Measurements from ENCODE around the gene MCM10. TPM values are rescaled to one million over a fixed set of nuclear protein-coding genes. Genes with fewer than 3 reads are reported as not detected.

Gene MCM10
- total and polyA plus RNA-seq, 9 of the 15 experiments (the other 6 are each of a cell fraction or from before 2014, with no cell fraction given), result 10.4 to 68.1 (median 48.0) TPM

DNA sequence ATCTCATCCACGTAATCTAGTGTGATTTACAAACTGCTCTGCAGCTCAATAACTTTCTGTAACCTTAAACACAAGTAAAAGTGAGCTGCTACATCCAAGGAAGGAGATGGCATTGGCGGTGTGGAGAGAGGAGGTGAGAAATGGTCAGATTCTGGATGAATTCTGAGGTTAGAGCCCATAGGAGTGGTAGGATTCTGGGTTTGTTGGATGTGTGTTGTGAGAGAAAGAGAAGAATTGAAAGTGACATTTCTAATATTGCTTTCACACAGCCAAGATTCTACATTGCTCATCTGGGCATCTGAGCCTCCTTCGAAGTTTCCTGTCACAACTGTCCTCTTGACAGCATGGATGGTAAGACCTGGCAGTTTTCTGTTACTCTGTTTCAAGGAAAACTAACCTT, 2.5 kb downstream of the MCM10 start:
- peaks cover 46% of the 10 kb centered on the region for H3K79me2 ChIP-seq (ENCODE audit: control insufficient read depth, insufficient read depth, low read length)
- CTCF ChIA-PET (ENCODE audit: low intra/inter-chr PET ratio), result no interaction called here
- H3K4me2 ChIP-seq (ENCODE audit: insufficient read depth, low read length), result no peak overlapping the region

DNA sequence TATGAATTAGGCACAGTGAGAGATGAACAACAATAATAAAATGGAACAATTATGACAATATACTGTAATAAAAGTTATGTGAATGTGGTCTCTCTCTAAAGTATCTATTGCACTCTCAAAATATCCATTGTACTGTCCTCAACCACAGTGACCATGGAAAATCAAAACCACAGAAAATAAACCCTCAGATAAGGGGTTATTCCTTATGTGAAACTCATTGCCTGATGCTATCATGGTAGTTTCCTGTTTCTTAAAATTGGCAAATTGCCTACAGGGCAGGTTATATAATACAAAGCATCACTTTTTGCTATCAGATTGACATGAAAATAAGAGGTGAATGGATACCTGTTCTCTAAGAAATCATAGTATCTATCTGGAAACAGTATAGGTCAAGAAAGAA, 3.8 kb downstream of the MCM10 start:
- no peak overlapping the region for H3K4me3 ChIP-seq
- H4K20me1 ChIP-seq (replicated peaks; ENCODE audit: control insufficient read depth, insufficient read depth, low read length), result no peaks in the 10 kb centered on the region
- H3K79me2 ChIP-seq (ENCODE audit: control insufficient read depth, insufficient read depth, low read length), result peaks cover 46% of the 10 kb centered on the region
- no peak overlapping the region for H2AFZ ChIP-seq (ENCODE audit: low read depth, low read length)
- intact Hi-C loops (cut with micrococcal nuclease), result loop anchor here (10.0 kb wide), 1 partner anchor 110 kb away; no protein-coding TSS in a partner anchor
- H3K9me3 ChIP-seq (replicated peaks; ENCODE audit: control insufficient read depth, insufficient read depth, low read depth, low read length), result no peaks in the 10 kb centered on the region
- H3K36me3 ChIP-seq (ENCODE audit: control insufficient read depth, insufficient read depth, low read length), result peaks cover 66% of the 10 kb centered on the region
- no peak overlapping the region for H3K4me2 ChIP-seq (ENCODE audit: insufficient read depth, low read length)
- H3K9ac ChIP-seq (ENCODE audit: insufficient read depth in 1 of 2, low read depth in 2 of 2, low read length in 2 of 2), result no peak overlapping the region
- in situ Hi-C loops (cut with MboI), result no loop called here
- H3K27me3 ChIP-seq (ENCODE audit: control insufficient read depth in 2 of 2, insufficient read depth in 2 of 2, low read length in 2 of 2), result no peaks in the 10 kb centered on the region
- ChIA-PET CTCF (ENCODE audit: low intra/inter-chr PET ratio) (no interaction called here), POLR2A (no interaction called here)
- no peak for FAIRE-seq
- no TSS peak for BruUV-seq (replicated peaks)
- no peak overlapping the region for H3K27ac ChIP-seq (ENCODE audit: extremely low read depth, low read depth, low read length)
- no peak for DNase-seq (ENCODE audit: extremely low read depth in 1 of 4, low spot score in 3 of 4)
- ATAC-seq, result no peak
- H3K9me1 ChIP-seq (ENCODE audit: control insufficient read depth, insufficient read depth, low read length), result no peaks in the 10 kb centered on the region
- TF ChIP-seq NFIC (IDR thresholded peaks at IDR 0.05), result peak; percentile 59; the same call in 1 of the 2 replicates
- 0 out of 4 replicates have a peak, but pooled peaks of 1 of the 2 experiments have one; percentile 6 for TF ChIP-seq RCOR1 (IDR thresholded peaks at IDR 0.05; ENCODE audit: borderline replicate concordance in 1 of 2, low read depth in 2 of 2, low read length in 2 of 2)
- TF ChIP-seq NR2C2 (CRISPR knock-in tag; IDR thresholded peaks at IDR 0.05), result no peak
- no peak for TF ChIP-seq NR2C2 (tag; IDR thresholded peaks at IDR 0.05)
- TF ChIP-seq ZNF239 (CRISPR knock-in tag; IDR thresholded peaks at IDR 0.05), result no peak
- TF ChIP-seq ESRRA (IDR thresholded peaks at IDR 0.05; ENCODE audit: borderline replicate concordance, low read depth), result peak; percentile 56; the same call in 1 of the 2 replicates
- peak; percentile 85 for TF ChIP-seq ZNF766 (CRISPR knock-in tag; conservative IDR thresholded peaks at IDR 0.05)
- TF ChIP-seq, protein P1, sequence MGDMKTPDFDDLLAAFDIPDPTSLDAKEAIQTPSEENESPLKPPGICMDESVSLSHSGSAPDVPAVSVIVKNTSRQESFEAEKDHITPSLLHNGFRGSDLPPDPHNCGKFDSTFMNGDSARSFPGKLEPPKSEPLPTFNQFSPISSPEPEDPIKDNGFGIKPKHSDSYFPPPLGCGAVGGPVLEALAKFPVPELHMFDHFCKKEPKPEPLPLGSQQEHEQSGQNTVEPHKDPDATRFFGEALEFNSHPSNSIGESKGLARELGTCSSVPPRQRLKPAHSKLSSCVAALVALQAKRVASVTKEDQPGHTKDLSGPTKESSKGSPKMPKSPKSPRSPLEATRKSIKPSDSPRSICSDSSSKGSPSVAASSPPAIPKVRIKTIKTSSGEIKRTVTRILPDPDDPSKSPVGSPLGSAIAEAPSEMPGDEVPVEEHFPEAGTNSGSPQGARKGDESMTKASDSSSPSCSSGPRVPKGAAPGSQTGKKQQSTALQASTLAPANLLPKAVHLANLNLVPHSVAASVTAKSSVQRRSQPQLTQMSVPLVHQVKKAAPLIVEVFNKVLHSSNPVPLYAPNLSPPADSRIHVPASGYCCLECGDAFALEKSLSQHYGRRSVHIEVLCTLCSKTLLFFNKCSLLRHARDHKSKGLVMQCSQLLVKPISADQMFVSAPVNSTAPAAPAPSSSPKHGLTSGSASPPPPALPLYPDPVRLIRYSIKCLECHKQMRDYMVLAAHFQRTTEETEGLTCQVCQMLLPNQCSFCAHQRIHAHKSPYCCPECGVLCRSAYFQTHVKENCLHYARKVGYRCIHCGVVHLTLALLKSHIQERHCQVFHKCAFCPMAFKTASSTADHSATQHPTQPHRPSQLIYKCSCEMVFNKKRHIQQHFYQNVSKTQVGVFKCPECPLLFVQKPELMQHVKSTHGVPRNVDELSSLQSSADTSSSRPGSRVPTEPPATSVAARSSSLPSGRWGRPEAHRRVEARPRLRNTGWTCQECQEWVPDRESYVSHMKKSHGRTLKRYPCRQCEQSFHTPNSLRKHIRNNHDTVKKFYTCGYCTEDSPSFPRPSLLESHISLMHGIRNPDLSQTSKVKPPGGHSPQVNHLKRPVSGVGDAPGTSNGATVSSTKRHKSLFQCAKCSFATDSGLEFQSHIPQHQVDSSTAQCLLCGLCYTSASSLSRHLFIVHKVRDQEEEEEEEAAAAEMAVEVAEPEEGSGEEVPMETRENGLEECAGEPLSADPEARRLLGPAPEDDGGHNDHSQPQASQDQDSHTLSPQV (IDR thresholded peaks at IDR 0.05), result no peak
- TF ChIP-seq HMGN3 (IDR thresholded peaks at IDR 0.05; ENCODE audit: borderline replicate concordance, extremely low read depth, insufficient read length, low read depth, low read length), result no peak
- peaks cover 4 to 13% of the 10 kb centered on the region in 2 experiments; a peak in 4 of 5 replicates for H3K4me1 ChIP-seq (replicated peaks in 1 of 2; ENCODE audit: control insufficient read depth in 2 of 2, insufficient read depth in 2 of 2, low read length in 2 of 2)

More for the DNA sequence above, 2.5 kb downstream of the MCM10 start:
- H3K9ac ChIP-seq (ENCODE audit: insufficient read depth in 1 of 2, low read depth in 2 of 2, low read length in 2 of 2), result no peak overlapping the region
- DNase-seq (ENCODE audit: extremely low read depth in 1 of 4, low spot score in 3 of 4), result no peak
- in situ Hi-C loops (cut with MboI) (no loop called here), intact Hi-C loops (cut with micrococcal nuclease) (loop anchor here (5.0 to 10.0 kb wide), 4 partner anchors 47 to 278 kb away; no protein-coding TSS in a partner anchor)
- H3K4me3 ChIP-seq, result no peak overlapping the region
- no peaks in the 10 kb centered on the region for H3K9me1 ChIP-seq (ENCODE audit: control insufficient read depth, insufficient read depth, low read length)
- no peaks in the 10 kb centered on the region for H3K27me3 ChIP-seq (ENCODE audit: control insufficient read depth in 2 of 2, insufficient read depth in 2 of 2, low read length in 2 of 2)
- H3K27ac ChIP-seq (ENCODE audit: extremely low read depth, low read depth, low read length), result no peak overlapping the region
- H3K36me3 ChIP-seq (ENCODE audit: control insufficient read depth, insufficient read depth, low read length), result peaks cover 53% of the 10 kb centered on the region
- no peak for FAIRE-seq
- no peak overlapping the region for H2AFZ ChIP-seq (ENCODE audit: low read depth, low read length)
- ATAC-seq, result no peak
- TF ChIP-seq POLR2AphosphoS5 (IDR thresholded peaks at IDR 0.05; ENCODE audit: control insufficient read depth, insufficient read depth, low read depth, low read length), result peak; percentile 14; the same call in 1 of the 2 replicates
- TF ChIP-seq RFX7 (CRISPR knock-in tag; IDR thresholded peaks at IDR 0.05), result no peak
- TF ChIP-seq SMAD2 (IDR thresholded peaks at IDR 0.05; ENCODE audit: low read depth, low read length), result no peak
- WGBS (ENCODE audit: insufficient coverage, low coverage, missing lambda C conversion rate), result 93% methylated on average over 3 of the region's 3 CpGs
- POLR2A ChIA-PET, result no interaction called here
- peaks cover 4 to 13% of the 10 kb centered on the region in 2 experiments; a peak in 4 of 5 replicates for H3K4me1 ChIP-seq (replicated peaks in 1 of 2; ENCODE audit: control insufficient read depth in 2 of 2, insufficient read depth in 2 of 2, low read length in 2 of 2)
- no peaks in the 10 kb centered on the region for H4K20me1 ChIP-seq (replicated peaks; ENCODE audit: control insufficient read depth, insufficient read depth, low read length)
- H3K9me3 ChIP-seq (replicated peaks; ENCODE audit: control insufficient read depth, insufficient read depth, low read depth, low read length), result no peaks in the 10 kb centered on the region
- BruUV-seq (replicated peaks), result no TSS peak

Data from K562 (cell line).